Panc1 (cell line): ENCODE results near the gene DDX39B. TPM values are rescaled to one million over a fixed set of nuclear protein-coding genes. Genes with fewer than 3 reads are reported as not detected.

Experiments used
- ATAC-seq: fragments of 200-7000 bp; cut with Tn5 transposase; 2 replicates; pipeline ENCODE4 v1.9.1; 2020; ENCODE audit warnings: mild to moderate bottlenecking, moderate library complexity
- BruUV-seq: library from RNA; stranded (reverse); fragments of 400-500 nt; replicated peaks from 2 replicates; lab custom pipeline; 2021; lab: Mats Ljungman, UMichigan
- CTCF ChIA-PET: fragments of 300-600 bp; sonication (Branson Sonifier 250); formaldehyde crosslinking; loops from one replicate; lab custom pipeline; 2022; ENCODE audit warnings: antibody characterized with exemption; lab: Charles Lee
- POLR2A ChIA-PET: fragments of 300-600 bp; sonication (Branson Sonifier 250); formaldehyde crosslinking; loops from one replicate; lab custom pipeline; 2022; ENCODE audit warnings: antibody characterized with exemption; lab: Charles Lee
- DNase-seq: peaks from one replicate; pipeline ENCODE4 v3.0.0-alpha.2; 2010; ENCODE audit warnings: low read depth, low spot score
- H3K27ac ChIP-seq: 2 replicates; pipeline ENCODE4 v1.5.1; 2011; ENCODE audit warnings: mild to moderate bottlenecking, low read length, inconsistent platforms
- H3K27me3 ChIP-seq: fragments of 200-500 bp; sonication (Bioruptor generic); 2 replicates; pipeline ENCODE4 v1.6.0; 2014; ENCODE audit warnings: low read length, inconsistent platforms; ENCODE audit not compliant: control insufficient read depth, insufficient read depth
- H3K36me3 ChIP-seq: fragments of 200-500 bp; sonication (Bioruptor generic); 2 replicates; pipeline ENCODE4 v1.5.1; 2014; ENCODE audit warnings: inconsistent platforms, mild to moderate bottlenecking, low read length, moderate library complexity; ENCODE audit not compliant: control insufficient read depth, insufficient read depth
- H3K4me1 ChIP-seq: 2 replicates; pipeline ENCODE4 v1.5.1; 2011; ENCODE audit warnings: inconsistent platforms, mild to moderate bottlenecking, low read length, moderate library complexity; ENCODE audit not compliant: control insufficient read depth, insufficient read depth
- H3K4me3 ChIP-seq, 2 experiments: 2 replicates each; pipeline ENCODE4 v1.5.1; 2011 to 2012; ENCODE audit warnings: low read depth in 2 of 2, low read length in 2 of 2, mild to moderate bottlenecking in 2 of 2, inconsistent platforms in 1 of 2, moderate library complexity in 1 of 2
- H3K9me3 ChIP-seq: fragments of 200-500 bp; sonication (Bioruptor generic); 2 replicates; pipeline ENCODE4 v1.5.1; 2014; ENCODE audit warnings: low read depth, mild to moderate bottlenecking, inconsistent platforms, low read length, moderate library complexity; ENCODE audit not compliant: control insufficient read depth, insufficient read depth
- POLR2AphosphoS5 ChIP-seq: IDR thresholded peaks from 2 replicates; pipeline ENCODE4 v1.6.1; 2012; ENCODE audit warnings: mild to moderate bottlenecking, low read depth, low read length, moderate library complexity
- SIN3A ChIP-seq: IDR thresholded peaks from 2 replicates; pipeline ENCODE4 v1.6.1; 2012; ENCODE audit warnings: low read depth, mild to moderate bottlenecking, low read length, moderate library complexity, borderline replicate concordance; ENCODE audit not compliant: insufficient read depth
- TCF7L2 ChIP-seq: IDR thresholded peaks from 2 replicates; pipeline ENCODE4 v1.6.1; 2011; ENCODE audit warnings: mild to moderate bottlenecking, low read depth, low read length, inconsistent platforms
- in situ Hi-C: cut with HindIII; loops from 2 replicates; pipeline ENCODE4 v1.10.0; 2016; ENCODE audit warnings: low sequenced_read_pairs, low pct_unique_long_range_greater_than_20kb
- intact Hi-C: fragments of 100-400 bp; cut with micrococcal nuclease; formaldehyde crosslinking; loops from one replicate; pipeline ENCODE4 v1.10.0; 2022; ENCODE audit not compliant: unreplicated experiment
- total RNA-seq: library from RNA; stranded (reverse); gene quantifications from one replicate; pipeline ENCODE4 v1.2.1, GENCODE V29; 2021; ENCODE audit not compliant: unreplicated experiment
- TF ChIP-seq, protein P1 (sequence below), 2 experiments: IDR thresholded peaks; 2 replicates each; pipeline ENCODE4 v1.6.1; 2011 to 2012; ENCODE audit warnings: low read depth in 2 of 2, control low read depth in 1 of 2, low read length in 1 of 2, mild to moderate bottlenecking in 1 of 2, moderate library complexity in 1 of 2; ENCODE audit not compliant: insufficient read depth in 1 of 2
- TF ChIP-seq, protein P2 (sequence below): fragments of 450-650 bp; IDR thresholded peaks from 2 replicates; pipeline ENCODE4 v1.5.1; 2017; ENCODE audit warnings: mild to moderate bottlenecking

The DDX39B gene
- total RNA-seq, 1 experiment from 2014 or later: 401 TPM

DNA sequence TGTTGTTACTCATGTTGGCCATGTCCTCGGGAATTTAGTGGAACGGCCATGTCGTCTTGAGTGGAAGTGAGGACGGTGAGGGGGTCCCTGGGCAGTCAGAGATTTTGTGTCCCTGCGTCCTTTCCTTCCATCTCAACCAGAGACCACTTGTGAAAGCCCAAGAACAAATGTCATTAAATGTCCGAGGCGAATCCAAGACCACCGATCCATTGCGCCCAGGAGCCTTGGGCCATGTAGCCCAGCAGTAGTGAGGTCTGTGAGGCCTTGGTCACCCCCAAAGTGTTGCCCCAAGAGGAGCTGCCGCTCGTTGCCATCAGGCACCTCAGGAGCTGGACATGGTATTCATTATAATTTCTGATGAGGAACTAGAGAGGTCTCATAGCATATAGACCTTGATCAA lies 61.2 kb downstream of the DDX39B start:
- in situ Hi-C loops: no loop called here
- Histone ChIP-seq H3K27ac (no peak overlapping the region), H3K36me3 (no peaks in the 10 kb centered on the region), H3K9me3 (no peaks in the 10 kb centered on the region), H3K27me3 (peaks cover 5% of the 10 kb centered on the region; the same call in 1 of the 2 replicates), H3K4me3 (no peak overlapping the region), H3K4me1 (no peaks in the 10 kb centered on the region)
- TF ChIP-seq, protein P1, sequence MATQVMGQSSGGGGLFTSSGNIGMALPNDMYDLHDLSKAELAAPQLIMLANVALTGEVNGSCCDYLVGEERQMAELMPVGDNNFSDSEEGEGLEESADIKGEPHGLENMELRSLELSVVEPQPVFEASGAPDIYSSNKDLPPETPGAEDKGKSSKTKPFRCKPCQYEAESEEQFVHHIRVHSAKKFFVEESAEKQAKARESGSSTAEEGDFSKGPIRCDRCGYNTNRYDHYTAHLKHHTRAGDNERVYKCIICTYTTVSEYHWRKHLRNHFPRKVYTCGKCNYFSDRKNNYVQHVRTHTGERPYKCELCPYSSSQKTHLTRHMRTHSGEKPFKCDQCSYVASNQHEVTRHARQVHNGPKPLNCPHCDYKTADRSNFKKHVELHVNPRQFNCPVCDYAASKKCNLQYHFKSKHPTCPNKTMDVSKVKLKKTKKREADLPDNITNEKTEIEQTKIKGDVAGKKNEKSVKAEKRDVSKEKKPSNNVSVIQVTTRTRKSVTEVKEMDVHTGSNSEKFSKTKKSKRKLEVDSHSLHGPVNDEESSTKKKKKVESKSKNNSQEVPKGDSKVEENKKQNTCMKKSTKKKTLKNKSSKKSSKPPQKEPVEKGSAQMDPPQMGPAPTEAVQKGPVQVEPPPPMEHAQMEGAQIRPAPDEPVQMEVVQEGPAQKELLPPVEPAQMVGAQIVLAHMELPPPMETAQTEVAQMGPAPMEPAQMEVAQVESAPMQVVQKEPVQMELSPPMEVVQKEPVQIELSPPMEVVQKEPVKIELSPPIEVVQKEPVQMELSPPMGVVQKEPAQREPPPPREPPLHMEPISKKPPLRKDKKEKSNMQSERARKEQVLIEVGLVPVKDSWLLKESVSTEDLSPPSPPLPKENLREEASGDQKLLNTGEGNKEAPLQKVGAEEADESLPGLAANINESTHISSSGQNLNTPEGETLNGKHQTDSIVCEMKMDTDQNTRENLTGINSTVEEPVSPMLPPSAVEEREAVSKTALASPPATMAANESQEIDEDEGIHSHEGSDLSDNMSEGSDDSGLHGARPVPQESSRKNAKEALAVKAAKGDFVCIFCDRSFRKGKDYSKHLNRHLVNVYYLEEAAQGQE (IDR thresholded peaks at IDR 0.05; ENCODE audit: insufficient read depth in 1 of 2, low read depth in 2 of 2, low read length in 1 of 2): no peak
- TF ChIP-seq SIN3A (no peak), POLR2AphosphoS5 (no peak), TCF7L2 (no peak)
- TF ChIP-seq, protein P2, sequence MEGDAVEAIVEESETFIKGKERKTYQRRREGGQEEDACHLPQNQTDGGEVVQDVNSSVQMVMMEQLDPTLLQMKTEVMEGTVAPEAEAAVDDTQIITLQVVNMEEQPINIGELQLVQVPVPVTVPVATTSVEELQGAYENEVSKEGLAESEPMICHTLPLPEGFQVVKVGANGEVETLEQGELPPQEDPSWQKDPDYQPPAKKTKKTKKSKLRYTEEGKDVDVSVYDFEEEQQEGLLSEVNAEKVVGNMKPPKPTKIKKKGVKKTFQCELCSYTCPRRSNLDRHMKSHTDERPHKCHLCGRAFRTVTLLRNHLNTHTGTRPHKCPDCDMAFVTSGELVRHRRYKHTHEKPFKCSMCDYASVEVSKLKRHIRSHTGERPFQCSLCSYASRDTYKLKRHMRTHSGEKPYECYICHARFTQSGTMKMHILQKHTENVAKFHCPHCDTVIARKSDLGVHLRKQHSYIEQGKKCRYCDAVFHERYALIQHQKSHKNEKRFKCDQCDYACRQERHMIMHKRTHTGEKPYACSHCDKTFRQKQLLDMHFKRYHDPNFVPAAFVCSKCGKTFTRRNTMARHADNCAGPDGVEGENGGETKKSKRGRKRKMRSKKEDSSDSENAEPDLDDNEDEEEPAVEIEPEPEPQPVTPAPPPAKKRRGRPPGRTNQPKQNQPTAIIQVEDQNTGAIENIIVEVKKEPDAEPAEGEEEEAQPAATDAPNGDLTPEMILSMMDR: no peak
- POLR2A ChIA-PET: no interaction called here
- DNase-seq (no peak), ATAC-seq (no peak)
- intact Hi-C loops: no loop called here
- CTCF ChIA-PET: no interaction called here
- no TSS peak for BruUV-seq

Other genes with a start within 250 kb of the DDX39B start
- 191 TPM for gene HLA-B, start 184.8 kb downstream of the DDX39B start, total RNA-seq
- gene MICA, start 138.4 kb downstream of the DDX39B start, total RNA-seq: 33.9 TPM
- 72.1 TPM for gene MICB, start 43.9 kb downstream of the DDX39B start, total RNA-seq
- not detected for gene MCCD1, start 13.0 kb downstream of the DDX39B start, total RNA-seq
- gene ATP6V1G2, start 4.6 kb upstream of the DDX39B start, total RNA-seq: 0.98 TPM
- gene NFKBIL1, start 5.6 kb upstream of the DDX39B start, total RNA-seq: 27.9 TPM
- gene LTA, start 30.3 kb upstream of the DDX39B start, total RNA-seq: 0.72 TPM
- gene TNF, start 33.6 kb upstream of the DDX39B start, total RNA-seq: 0.64 TPM
- 3.7 TPM for gene LTB, start 40.4 kb upstream of the DDX39B start, total RNA-seq
- gene LST1, start 44.3 kb upstream of the DDX39B start, total RNA-seq: not detected
- gene NCR3, start 51.0 kb upstream of the DDX39B start, total RNA-seq: not detected
- 0.44 TPM for gene AIF1, start 73.2 kb upstream of the DDX39B start, total RNA-seq
- gene PRRC2A, start 78.7 kb upstream of the DDX39B start, total RNA-seq: 318 TPM
- 491 TPM for gene BAG6, start 110.7 kb upstream of the DDX39B start, total RNA-seq
- gene APOM, start 113.9 kb upstream of the DDX39B start, total RNA-seq: 1.8 TPM
- gene C6orf47, start 118.8 kb upstream of the DDX39B start, total RNA-seq: 22.4 TPM
- 18.3 TPM for gene GPANK1, start 123.0 kb upstream of the DDX39B start, total RNA-seq
- gene CSNK2B, start 124.1 kb upstream of the DDX39B start, total RNA-seq: 219 TPM
- gene LY6G5B, start 128.0 kb upstream of the DDX39B start, total RNA-seq: 21.2 TPM
- gene LY6G5C, start 139.1 kb upstream of the DDX39B start, total RNA-seq: 0.62 TPM
- gene ABHD16A, start 161.3 kb upstream of the DDX39B start, total RNA-seq: 47.2 TPM
- not detected for gene LY6G6F, start 164.9 kb upstream of the DDX39B start, total RNA-seq
- gene LY6G6D, start 173.3 kb upstream of the DDX39B start, total RNA-seq: not detected
- gene LY6G6C, start 179.7 kb upstream of the DDX39B start, total RNA-seq: 0.23 TPM
- gene MPIG6B, start 181.4 kb upstream of the DDX39B start, total RNA-seq: not detected
- 104 TPM for gene DDAH2, start 187.3 kb upstream of the DDX39B start, total RNA-seq
- 583 TPM for gene CLIC1, start 194.5 kb upstream of the DDX39B start, total RNA-seq
- gene MSH5, start 198.0 kb upstream of the DDX39B start, total RNA-seq: 38.1 TPM
- gene SAPCD1, start 220.7 kb upstream of the DDX39B start, total RNA-seq: 6.3 TPM
- gene VWA7, start 235.3 kb upstream of the DDX39B start, total RNA-seq: 4.3 TPM